HepG2 (cell line): Measurements from ENCODE around the gene ZNF99.

Experiments
- ATF4 ChIP-seq, 2 experiments: fragments of 450-650 bp in 1 of 2; sonication (generic) in 1 of 2; formaldehyde crosslinking; IDR thresholded peaks; 2 replicates each; pipeline versions ENCODE4 v1.5.0 to v1.8.0; 2020 to 2022; ENCODE audit warnings: mild to moderate bottlenecking in 1 of 2, missing genetic modification reagents in 1 of 2
- BRF2 ChIP-seq: sonication (generic); formaldehyde crosslinking; IDR thresholded peaks from 2 replicates; pipeline ENCODE4 v1.8.1; 2022; ENCODE audit warnings: mild to moderate bottlenecking, missing genetic modification reagents
- GLI4 ChIP-seq: sonication (generic); formaldehyde crosslinking; IDR thresholded peaks from 2 replicates; pipeline ENCODE4 v1.5.1; 2020; ENCODE audit warnings: missing genetic modification reagents, mild to moderate bottlenecking, moderate library complexity, borderline replicate concordance
- MBNL3 ChIP-seq: fragments of 250-450 bp; sonication (Bioruptor Pico); conservative IDR thresholded peaks from 2 replicates; pipeline ENCODE4 v1.8.0; 2022; ENCODE audit warnings: mild to moderate bottlenecking, inconsistent platforms
- MNT ChIP-seq: fragments of 450-650 bp; IDR thresholded peaks from 2 replicates; pipeline ENCODE4 v1.6.1; 2016
- POLR2AphosphoS5 ChIP-seq: IDR thresholded peaks from 2 replicates; pipeline ENCODE4 v1.6.1; 2012; ENCODE audit warnings: low read depth, low read length
- RAD21 ChIP-seq: fragments of 450-650 bp; formaldehyde crosslinking; IDR thresholded peaks from 2 replicates; pipeline ENCODE4 v1.5.0; 2020; ENCODE audit warnings: mild to moderate bottlenecking
- RBAK ChIP-seq: sonication (generic); formaldehyde crosslinking; IDR thresholded peaks from 2 replicates; pipeline ENCODE4 v1.5.1; 2020; ENCODE audit warnings: mild to moderate bottlenecking, missing genetic modification reagents
- RFXANK ChIP-seq: IDR thresholded peaks from 2 replicates; pipeline ENCODE4 v1.6.1; 2016
- TF ChIP-seq, protein P1 (sequence below): sonication (generic); formaldehyde crosslinking; IDR thresholded peaks from 2 replicates; pipeline ENCODE4 v1.8.1; 2023; ENCODE audit warnings: missing genetic modification reagents, inconsistent platforms, borderline replicate concordance

DNA sequence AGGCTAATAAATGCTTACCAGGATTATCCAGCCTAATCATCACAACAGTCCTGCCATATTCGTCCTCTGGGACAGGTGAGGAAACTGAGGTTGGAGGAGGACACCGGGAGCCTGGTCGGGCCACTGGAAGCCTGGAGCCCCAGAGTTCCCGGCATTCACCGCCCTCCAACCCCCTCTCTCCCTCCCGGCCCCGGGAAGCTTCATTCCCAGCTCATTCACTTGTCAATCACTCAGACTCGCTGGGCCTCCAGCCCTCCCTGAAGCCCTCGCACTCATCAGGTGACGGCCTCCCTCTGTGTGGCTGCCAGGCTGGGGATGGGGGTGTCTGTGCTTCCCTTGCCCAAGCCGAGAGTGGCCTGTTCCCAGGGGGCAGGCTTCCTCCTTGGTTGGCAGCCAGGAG lies 22.5 kb upstream of the ZNF99 start:
- TF ChIP-seq POLR2AphosphoS5 (no peak), RBAK (CRISPR knock-in tag) (no peak), BRF2 (CRISPR knock-in tag) (no peak), RFXANK (CRISPR knock-in tag) (no peak), RAD21 (CRISPR knock-in tag) (no peak), MBNL3 (CRISPR knock-in tag) (no peak), GLI4 (CRISPR knock-in tag) (no peak), ATF4 (CRISPR knock-in tag; IDR thresholded peaks at IDR 0.05) (no peak), MNT (no peak)
- TF ChIP-seq, protein P1, sequence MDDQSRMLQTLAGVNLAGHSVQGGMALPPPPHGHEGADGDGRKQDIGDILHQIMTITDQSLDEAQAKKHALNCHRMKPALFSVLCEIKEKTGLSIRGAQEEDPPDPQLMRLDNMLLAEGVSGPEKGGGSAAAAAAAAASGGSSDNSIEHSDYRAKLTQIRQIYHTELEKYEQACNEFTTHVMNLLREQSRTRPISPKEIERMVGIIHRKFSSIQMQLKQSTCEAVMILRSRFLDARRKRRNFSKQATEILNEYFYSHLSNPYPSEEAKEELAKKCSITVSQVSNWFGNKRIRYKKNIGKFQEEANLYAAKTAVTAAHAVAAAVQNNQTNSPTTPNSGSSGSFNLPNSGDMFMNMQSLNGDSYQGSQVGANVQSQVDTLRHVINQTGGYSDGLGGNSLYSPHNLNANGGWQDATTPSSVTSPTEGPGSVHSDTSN: no peak
